GM12875 (cell line): Measurements from ENCODE around the gene ANAPC4.

Experiments used
- H3K4me3 ChIP-seq: one replicate; pipeline ENCODE4 v1.5.1; 2011; ENCODE audit warnings: low read depth, low read length, control low read depth
- CTCF ChIP-seq: IDR thresholded peaks from 2 replicates; pipeline ENCODE4 v1.5.1; 2011; ENCODE audit warnings: low read depth, mild to moderate bottlenecking, control low read depth, inconsistent platforms, low read length, moderate library complexity, borderline replicate concordance; ENCODE audit not compliant: insufficient read depth

Gene ANAPC4

GRCh38 chr4:25454476-25454875, 77.4 kb downstream of the ANAPC4 start:
- no peak overlapping the region for H3K4me3 ChIP-seq
- TF ChIP-seq CTCF = no peak

GRCh38 chr4:25457053-25457715, 80.1 kb downstream of the ANAPC4 start:
- H3K4me3 ChIP-seq = no peak overlapping the region
- no peak for TF ChIP-seq CTCF

DNA sequence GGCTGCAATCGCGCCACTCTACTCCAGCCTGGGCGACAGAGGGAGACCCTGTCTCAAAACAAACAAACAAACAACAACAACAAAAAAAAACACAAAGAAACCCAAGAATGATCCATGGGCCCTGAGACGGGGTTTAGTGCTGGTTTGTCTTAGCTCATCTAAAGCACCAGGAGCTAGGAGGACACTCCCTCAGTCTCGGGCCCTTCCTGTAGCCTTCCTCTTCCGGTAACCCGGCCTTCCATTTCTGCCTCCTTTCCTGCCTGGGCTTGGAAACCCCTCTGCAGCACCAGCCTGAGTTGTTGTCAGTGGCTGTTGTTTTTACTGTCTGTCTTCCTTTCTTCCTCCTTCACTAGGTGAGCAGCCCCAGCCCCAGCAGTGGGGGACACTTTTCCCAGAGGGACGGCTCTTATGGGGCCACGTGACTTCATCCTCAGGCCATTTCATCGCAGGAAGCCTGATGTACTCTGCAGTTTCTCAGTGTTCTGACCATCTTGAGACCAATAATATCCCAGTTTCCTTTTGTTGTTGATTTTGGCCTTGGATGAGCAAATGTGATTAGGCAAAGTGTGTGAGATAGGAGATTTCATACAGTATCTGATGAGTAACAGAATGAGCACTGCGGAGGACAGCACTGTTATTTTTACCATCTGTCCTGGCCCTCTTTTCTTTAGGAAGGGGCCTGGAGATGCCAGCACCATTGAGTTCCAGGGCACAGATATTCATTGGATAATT, 90.1 kb downstream of the ANAPC4 start:
- no peak for TF ChIP-seq CTCF
- no peak overlapping the region for H3K4me3 ChIP-seq

DNA sequence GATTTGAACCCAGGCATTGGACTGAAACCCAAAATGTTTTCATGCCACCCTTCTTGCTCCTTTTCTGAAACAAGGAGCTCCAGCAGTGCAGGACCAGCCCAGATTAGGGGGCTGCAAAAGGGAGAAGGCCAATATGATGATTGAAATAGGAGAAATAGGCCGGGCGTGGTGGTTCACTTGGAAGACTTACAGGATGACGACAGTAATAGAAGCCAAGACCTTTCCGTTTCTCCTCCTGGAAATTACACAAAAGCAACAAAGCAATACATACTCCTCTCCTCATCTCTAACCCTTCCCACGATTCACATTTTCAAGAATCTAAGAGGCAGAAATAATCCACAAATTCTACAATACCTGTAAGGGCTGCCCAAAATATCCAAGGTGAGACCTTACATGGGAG, 90.8 kb downstream of the ANAPC4 start:
- no peak for TF ChIP-seq CTCF
- no peak overlapping the region for H3K4me3 ChIP-seq
